Measurements from ENCODE around the gene CFAP43. TPM values are rescaled to one million over a fixed set of nuclear protein-coding genes. Genes with fewer than 3 reads are reported as not detected.
"Not testable (repeated sequence)": the region's sequence is repeated elsewhere in the genome, so short reads cannot be mapped to it uniquely, and the experiment has no call there.

Gene CFAP43
- polyA plus RNA-seq, 4 donors, result 13.8 to 20.5 (median 14.3) TPM

DNA sequence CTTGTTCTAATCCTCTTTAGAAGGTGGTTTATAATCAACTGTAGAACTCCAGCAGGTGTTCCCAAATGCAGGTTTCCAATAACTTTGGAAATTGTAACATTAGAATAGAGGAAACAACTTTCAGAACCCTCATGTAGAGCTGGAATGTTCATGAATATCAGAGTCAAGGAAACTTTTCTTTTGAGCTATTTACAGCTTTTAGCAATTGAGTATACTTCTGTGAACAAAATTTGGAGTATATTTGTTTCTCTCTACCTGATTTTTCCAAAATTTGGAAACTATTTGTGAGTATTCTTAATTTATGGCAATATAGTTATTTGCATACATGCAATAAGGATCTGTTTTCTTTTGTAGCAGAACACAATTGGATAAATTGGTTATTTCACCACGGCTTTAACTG is 2.8 kb upstream of the CFAP43 start:
- DNase-seq (ENCODE audit: low read depth in 4 of 4, low spot score in 3 of 4), result no peak

DNA sequence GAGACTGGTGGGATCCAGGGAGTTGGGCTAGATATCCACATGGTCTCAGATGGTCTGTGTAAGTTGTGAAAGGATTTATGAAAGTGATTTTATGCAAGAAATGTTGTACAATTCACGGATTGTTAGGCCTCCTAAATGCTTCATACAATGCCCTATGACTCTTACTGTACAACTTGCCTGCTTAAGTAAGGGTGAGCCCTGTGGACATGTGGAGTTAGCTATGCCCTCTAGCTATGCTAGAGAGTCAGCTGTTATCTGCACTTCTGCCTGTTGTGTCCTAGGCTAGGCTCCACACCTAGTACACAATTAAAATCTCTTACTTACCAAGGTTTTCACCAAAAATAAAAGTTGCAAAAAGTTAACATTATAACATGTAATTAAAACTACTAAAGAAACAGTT is 1.7 kb upstream of the CFAP43 start:
- no peak for DNase-seq (ENCODE audit: low read depth in 4 of 4, low spot score in 3 of 4)

DNA sequence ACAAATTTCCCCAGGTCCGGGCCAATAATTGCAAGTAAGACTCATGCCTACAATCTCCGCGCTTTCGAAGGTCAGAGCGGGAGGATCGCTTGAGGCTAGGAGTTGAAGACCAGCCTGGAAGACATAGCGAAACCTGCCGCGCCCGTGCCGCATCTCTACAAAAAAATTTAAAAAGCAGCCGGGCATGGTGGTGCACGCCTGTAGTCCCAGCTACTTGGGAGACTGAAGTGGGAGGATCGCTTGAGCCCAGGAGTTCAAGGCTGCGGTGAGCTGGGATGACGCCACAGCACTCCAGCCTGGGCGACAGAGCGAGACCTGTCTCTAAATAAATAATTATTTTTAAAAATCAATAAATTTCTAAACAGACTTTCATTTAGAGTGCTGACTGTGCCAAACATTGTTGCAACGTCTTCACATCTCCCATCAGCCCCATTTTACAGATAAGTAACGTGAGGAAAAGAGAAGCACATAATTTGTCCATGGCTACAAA is 494 bp upstream of the CFAP43 start:
- no peak for DNase-seq (ENCODE audit: low read depth in 4 of 4, low spot score in 3 of 4)

DNA sequence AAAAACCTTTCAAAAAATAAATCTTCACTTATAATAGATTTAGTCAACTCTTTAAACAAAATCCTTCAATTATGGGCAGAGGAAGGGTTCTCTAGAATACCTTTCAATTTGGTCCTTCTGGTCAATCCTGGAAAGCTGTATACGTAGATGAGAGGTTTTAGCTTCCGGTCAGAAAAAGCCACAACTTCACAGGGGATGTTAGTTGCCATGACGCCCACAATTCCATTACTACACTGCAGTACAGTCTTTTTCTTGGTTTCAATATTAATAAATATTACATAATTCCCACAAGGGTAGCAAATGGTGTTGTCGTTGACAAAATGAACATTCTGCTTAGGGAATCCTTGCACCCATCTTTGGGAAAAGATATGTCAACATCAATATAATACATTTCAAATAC is 1.7 kb downstream of the CFAP43 start:
- no peak for DNase-seq (ENCODE audit: low read depth in 4 of 4, low spot score in 3 of 4)

DNA sequence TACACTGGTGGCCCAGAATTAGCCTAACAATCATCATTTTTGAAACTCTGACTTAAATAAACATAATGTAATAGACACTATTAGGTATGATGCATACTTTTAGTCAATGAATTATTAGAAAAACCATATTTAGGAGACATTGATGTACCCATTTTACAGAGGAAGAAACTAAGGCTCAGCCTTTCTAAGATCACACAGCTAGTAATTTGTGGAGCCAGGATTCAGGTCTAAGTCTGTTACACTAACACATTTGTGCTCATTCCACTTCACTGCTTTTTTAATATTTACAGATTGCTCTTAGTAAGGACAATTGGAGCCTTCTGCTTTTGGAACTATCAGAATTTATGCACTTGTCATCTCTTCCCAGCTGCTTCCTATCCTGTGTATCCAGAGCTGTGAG is 8.9 kb downstream of the CFAP43 start:
- no peak for DNase-seq (ENCODE audit: low read depth in 4 of 4, low spot score in 3 of 4)

DNA sequence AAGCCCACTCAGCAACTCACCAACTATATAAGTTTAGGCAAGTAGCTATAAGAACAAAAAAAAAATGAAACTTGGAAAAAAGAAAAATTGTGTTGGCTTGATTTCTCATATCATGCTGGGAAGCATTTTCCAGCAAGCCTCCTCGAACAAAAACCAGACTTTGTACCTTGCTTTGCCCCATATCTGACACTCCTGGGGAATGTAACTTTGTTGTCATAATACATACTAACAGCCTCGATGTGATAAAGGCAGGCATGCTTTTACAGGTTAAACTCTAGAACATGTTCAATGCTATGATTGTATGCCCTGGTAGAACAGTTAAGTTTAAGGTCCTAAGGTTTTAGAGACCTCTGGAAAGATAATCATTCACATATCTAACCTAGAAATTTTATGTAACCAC is 11.6 kb downstream of the CFAP43 start:
- DNase-seq (ENCODE audit: low read depth in 4 of 4, low spot score in 3 of 4), result no peak

DNA sequence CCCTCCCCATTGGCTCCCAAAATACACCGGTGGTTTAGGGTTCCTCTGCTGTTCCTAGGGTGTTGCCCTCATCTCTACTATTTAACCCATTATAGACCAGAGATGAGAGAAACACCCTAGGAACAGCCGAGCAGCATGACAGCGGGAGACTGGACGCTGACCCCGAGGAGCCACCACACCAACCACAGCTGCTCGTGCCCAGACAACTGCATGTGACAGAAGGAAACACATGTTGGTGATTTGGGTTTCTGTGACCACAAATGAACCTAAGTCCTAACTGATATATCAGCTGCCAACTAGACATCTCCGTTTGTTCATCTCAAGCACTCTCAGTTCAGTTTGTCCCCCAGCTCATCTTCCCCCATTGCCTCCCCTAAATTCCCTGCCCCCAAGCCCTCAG is 13.4 kb downstream of the CFAP43 start:
- no peak for DNase-seq (ENCODE audit: low read depth in 4 of 4, low spot score in 3 of 4)

DNA sequence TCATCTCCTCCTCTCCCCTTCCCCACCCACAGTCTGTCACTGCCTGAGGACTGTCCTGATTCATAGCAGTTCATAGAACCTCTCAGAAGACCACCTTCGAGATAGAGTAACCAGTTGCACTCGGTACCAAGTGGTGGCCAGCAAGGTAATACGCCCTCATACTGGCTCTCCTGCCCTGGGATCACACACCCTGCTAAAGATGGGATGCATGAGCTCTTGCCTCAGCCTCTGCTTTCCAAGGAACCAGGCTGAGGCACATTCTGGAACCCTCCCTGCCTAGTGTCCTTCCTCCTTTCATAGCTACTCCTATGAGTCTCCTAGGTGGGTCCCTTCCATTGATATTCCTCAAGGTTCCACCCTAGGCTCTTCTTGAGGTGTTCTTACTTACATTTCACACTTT is 15.5 kb downstream of the CFAP43 start:
- DNase-seq (ENCODE audit: low read depth in 4 of 4, low spot score in 3 of 4), result no peak

DNA sequence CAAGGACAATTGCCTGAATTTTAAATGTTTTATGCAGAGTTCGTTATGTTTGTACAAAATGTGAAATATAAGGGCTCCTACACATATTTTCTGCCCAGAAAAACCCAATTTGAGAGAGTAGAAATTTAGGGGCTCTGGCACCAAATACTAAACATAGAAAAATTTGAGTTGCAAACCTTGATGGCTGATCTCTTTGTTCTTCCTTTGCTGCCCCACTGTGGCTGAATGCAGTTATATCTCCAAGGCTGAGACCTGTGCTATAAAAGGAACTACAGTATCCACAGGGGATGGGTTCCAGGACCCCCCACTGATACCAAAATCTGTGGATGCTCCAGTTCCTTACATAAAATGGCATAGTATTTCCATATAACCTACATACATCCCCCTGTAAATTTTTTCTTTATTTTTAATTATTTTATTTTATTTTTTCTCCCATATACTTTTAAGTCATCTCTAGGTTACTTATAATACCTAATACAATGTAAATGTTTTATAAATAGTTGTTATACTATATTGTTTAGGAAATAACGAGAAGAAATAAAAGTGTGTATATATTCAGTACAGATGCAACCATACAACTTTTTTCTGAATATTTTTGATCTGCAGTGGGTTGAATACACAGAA is 22.5 kb downstream of the CFAP43 start:
- peak in 1 of 4 donors; percentile 27 for DNase-seq (ENCODE audit: low read depth in 4 of 4, low spot score in 3 of 4)

DNA sequence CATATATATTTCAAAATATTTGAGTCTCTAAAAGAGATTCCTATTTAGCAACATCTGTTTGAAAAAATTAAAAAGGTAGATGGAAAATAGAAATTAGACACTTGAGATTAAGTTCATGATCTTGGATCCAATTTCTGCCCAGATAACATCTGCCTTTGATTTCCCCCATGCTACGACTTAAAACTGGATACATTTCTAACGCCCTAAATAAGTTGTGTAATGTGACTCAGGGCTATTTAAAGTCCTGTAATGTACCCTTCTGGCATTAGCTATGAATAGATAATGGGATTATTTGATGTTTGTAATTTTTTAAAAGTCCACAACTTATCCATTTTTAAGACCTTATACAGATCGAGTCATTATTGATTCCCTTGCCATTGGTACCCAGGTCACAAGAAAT is 23.4 kb downstream of the CFAP43 start:
- no peak for DNase-seq (ENCODE audit: low read depth in 4 of 4, low spot score in 3 of 4)

DNA sequence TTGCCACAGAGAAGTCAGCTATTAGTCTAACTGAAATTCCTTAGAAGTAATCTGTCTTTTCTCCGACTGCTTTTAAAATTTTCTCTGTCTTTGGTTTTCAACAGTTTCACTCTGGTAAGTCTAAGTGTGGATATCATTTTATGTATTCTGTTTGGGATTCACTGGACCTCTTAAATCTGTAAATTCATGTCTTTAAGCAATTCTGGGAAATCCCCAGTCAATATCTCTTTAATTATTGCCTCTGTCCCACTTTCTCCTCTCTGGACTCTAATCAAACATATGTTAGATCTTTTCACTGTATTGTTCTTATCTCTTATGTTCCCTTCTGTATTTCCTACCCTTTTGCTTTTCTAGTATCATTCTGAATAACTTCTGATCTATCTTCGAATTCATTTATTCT is 29.9 kb downstream of the CFAP43 start:
- no peak for DNase-seq (ENCODE audit: low read depth in 4 of 4, low spot score in 3 of 4)

DNA sequence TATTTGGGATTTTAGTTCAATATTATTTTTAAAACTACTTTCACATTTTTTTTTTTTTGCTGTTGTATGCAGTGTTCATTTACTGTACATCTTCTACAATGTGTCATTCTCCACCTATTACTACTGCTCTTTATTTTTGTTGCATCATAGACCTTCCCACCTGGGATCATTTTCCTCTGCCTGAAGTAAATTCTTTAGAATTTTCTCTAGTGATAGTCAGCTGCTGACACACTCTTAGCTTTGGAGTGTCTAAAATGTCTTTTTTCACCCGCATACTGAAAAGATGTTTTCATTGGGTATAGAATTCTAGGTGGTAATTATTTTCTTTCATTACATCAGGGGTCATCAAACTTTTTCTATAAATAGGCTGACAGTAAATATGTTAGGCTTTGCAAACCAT is 30.5 kb downstream of the CFAP43 start:
- DNase-seq (ENCODE audit: low read depth in 4 of 4, low spot score in 3 of 4), result no peak

DNA sequence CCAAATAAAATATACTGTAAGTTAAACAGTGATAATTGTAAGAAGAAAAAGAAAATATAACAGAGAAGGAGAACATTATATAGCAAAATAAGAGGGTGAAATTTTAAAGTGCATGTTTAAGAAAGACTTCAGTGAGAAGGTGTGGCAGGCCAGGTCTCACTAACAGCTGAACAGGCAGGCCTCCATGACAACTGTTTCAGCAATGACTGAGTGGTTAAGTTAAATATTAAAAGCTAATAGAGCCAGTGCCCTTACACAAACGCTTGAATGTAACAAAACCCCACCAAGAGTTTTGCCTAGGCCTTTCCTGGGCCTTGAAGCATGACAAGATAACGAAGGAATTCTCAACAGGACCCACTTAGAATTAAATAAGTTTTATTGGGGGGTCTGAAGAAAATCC is 32.6 kb downstream of the CFAP43 start:
- no peak for DNase-seq (ENCODE audit: low read depth in 4 of 4, low spot score in 3 of 4)

DNA sequence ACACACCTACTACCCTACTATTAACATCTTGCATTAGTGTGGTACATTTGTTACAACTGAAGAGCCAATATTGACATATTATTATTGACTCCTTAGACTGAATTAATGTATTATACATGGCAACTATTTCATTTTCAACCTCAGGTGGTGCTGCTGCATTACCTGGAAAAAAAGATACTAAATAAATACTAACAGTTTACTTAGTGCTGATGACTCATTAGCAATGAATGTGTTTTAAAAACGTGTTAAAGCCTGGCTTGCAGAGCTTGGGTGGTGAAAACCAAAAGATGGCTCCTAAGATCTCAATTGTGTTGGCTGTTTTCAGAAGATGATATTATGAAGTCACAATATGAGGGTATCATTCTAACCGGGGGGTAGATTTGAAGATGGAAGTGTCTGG is 34.8 kb downstream of the CFAP43 start:
- no peak for DNase-seq (ENCODE audit: low read depth in 4 of 4, low spot score in 3 of 4)

DNA sequence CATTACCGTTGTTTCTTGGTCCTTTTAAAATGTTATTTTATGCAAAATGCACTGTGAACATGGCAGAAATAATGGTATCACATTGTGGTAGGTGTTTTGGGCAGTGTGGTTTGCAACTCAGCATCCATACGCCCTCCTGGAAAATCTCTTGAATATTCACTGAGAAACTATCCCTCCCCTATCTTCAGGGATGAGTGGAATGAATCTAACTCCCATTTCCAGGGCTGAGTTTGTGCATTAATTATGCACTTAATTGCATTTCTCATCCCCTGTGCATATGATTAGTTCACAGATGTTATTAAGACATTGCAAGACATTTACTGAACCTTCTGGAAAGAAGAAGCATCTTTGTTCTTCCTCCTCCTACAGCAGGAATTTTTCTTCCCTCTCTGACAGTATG is 36.5 kb downstream of the CFAP43 start:
- DNase-seq (ENCODE audit: low read depth in 4 of 4, low spot score in 3 of 4), result no peak

DNA sequence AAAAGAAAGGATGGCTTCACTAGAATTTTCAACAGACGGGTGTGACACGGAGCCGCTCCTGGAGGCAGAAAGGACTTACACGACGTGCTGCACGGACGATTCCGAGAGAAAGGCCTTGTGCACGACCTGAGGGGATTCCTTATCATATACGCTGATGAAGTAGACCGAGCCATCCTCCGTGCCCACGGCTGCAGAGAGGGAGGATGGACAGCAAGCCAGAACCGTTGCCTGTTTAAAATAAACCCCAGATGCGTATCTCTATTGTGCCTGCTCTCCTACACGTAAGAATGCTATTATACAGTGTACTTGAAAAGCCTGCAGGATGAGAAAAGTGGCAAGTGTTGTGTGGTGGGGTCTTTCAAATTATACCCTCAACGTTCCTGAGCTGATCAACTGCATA is 38.4 kb downstream of the CFAP43 start:
- DNase-seq (ENCODE audit: low read depth in 4 of 4, low spot score in 3 of 4), result no peak

DNA sequence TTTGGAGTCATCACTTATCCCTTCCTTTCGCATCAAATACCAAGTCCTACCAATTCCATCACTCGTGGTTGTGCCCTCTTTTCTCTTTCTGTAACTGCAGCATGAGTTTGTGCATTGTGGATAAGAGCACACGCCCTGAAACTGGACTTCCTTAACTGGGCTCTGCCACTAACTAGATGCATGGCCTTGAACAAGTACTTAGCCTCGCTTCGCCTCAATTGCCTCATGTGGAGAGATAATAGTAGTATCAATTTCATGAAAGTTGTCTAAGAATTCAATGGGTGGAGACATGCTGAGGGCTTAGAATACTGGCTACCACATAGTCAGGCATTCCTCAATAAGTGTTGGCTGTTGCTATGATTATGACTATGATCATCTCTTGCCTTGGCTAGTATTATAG is 41.5 kb downstream of the CFAP43 start:
- no peak for DNase-seq (ENCODE audit: low read depth in 4 of 4, low spot score in 3 of 4)

DNA sequence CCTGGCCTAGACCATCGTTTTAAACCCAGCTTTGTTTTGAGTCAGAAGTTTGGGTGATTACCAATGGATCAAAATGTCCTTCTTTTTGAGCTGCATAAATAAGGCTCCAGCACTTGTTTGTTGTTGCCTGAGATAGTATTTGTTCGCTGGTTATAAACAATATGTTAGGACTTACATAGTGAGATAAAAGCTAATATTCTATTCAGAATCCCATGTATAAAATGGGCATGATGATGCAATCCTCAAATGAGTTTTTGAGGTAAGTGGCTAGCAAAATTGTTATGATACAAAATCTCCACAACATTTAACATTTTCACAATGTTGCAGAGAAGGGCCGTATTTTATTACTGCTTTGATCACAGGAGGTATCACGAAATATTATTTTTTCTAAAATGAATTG is 48.5 kb downstream of the CFAP43 start:
- DNase-seq (ENCODE audit: low read depth in 4 of 4, low spot score in 3 of 4), result no peak

DNA sequence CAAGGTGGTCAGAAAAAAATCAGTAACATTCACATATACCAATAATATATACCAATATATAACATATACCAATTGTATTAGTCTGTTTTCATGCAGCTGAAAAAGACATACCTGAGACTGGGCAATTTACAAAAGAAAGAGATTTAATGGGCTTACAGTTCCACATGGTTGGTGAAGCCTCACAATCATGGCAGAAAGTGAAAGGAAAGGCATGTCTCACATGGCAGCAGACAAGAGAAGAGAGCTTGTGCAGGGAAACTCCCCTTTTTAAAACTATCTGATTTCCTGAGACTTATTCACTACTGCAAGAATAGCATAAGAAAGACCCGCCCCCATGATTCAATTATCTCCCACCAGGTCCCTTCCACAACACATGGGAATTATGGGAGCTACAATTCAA is 58.0 kb downstream of the CFAP43 start:
- not testable (repeated sequence) for DNase-seq (ENCODE audit: low read depth in 4 of 4, low spot score in 3 of 4)

DNA sequence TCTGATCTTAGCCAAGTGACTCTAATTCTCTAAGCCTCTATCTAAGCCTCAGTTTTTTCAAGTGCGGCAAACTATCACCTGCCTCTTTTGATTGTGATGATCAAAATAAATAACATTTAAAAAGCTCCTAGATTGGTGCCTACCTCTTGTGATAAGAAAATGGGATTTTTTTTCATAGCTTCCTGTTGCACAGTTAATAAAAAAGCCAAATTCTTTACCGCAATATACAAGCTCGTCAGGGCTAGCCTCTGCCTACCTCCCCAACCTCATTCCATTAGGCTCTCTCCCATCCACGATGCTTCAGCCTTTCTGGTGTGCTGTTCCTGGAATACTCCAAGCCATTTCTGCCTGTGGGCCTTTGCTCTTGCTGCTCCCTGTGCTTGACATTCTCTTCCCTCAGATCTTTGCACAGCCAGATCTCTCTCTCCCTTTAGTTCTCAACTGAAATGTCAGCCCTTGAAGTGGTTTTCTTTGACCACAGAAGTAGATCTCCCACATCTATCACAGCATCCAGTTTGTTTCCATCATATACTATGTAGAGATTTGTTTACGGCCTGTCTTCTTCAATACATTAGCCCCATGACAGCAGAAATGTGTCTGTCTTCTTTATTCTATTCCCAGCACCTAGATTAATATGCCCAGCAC is 61.4 kb downstream of the CFAP43 start:
- no peak for DNase-seq (ENCODE audit: low read depth in 4 of 4, low spot score in 3 of 4)

DNA sequence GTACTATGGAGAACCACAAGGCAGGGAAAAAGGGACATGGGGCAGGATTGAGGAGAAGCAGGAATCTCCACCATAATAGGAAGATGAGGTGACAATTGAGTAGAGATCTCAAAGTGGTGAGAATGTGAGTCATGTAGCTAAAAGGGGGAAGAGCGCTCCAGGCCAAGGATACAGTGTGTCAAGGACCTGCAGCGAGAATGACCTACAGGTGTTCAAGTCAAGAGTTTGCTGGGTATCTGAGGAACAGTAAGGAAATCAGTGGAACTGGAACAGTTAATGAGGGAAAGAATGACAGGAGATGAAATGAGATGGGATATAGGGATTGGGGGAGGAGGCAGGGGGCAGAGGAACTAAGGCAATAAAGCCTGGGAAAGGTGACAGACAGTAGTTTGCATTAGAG is 76.6 kb downstream of the CFAP43 start:
- no peak for DNase-seq (ENCODE audit: low read depth in 4 of 4, low spot score in 3 of 4)

DNA sequence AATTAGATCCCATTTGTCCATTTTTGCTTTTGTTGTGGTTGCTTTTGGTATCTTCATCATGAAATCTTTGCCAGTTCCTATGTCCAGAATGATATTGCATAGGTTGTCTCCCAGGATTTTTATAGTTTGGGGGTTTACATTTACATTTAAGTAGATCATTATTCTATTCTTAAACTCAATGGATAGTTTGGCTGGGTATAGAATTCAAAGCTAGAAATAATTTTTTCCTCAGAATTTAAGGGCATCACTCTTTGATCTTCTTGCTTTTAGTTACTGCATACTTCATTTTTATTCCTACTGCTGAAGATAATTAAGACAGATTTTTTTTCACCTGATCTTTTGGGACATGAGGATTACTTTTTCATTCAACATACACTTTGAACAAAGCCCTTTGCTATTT is 80.4 kb downstream of the CFAP43 start:
- DNase-seq (ENCODE audit: low read depth in 4 of 4, low spot score in 3 of 4), result no peak

DNA sequence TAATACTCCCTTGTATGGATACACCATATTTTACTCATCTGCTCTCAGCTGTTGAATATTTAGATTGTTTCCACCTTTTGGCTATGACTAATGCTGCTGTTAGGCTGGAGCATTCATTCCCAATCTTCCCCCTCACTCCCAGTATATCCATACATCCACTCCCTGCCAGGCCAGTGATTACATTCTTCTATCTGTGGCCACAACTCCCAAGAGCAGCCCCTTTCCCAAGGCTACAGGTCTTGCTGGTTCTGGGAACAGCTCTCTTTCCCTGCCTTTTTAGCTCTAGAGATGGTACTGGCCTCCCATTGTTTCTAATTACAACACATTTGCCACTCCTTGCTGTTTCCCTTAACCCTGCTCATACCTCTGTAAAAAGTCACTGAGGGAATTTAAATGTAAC is 82.0 kb downstream of the CFAP43 start:
- DNase-seq (ENCODE audit: low read depth in 4 of 4, low spot score in 3 of 4), result no peak
